HUES48 (cell line): ENCODE measurements around the gene NARS2.

Experiments used
- H3K27ac ChIP-seq: one replicate; pipeline ENCODE4 v1.7.0; 2013; ENCODE audit warnings: low read depth, low read length, inconsistent platforms
- H3K27me3 ChIP-seq: 2 replicates; pipeline ENCODE4 v1.6.1; 2013; ENCODE audit warnings: mild to moderate bottlenecking, low read length; ENCODE audit not compliant: control insufficient read depth, insufficient read depth
- H3K36me3 ChIP-seq: 2 replicates; pipeline ENCODE4 v1.6.1; 2013; ENCODE audit warnings: low read length; ENCODE audit not compliant: control insufficient read depth, insufficient read depth
- H3K4me1 ChIP-seq: 2 replicates; pipeline ENCODE4 v1.6.1; 2013; ENCODE audit warnings: mild to moderate bottlenecking, low read length; ENCODE audit not compliant: control insufficient read depth, insufficient read depth
- H3K4me3 ChIP-seq: 2 replicates; pipeline ENCODE4 v1.5.1; 2013; ENCODE audit warnings: mild to moderate bottlenecking, low read depth, low read length
- H3K9ac ChIP-seq: 2 replicates; pipeline ENCODE4 v1.6.1; 2013; ENCODE audit warnings: mild to moderate bottlenecking, low read depth, low read length, moderate library complexity
- H3K9me3 ChIP-seq: 2 replicates; pipeline ENCODE4 v1.6.1; 2013; ENCODE audit warnings: low read length; ENCODE audit not compliant: control insufficient read depth, insufficient read depth

Gene NARS2

GRCh38 chr11:78489184-78489583, 85.5 kb downstream of the NARS2 start:
- H3K9me3 ChIP-seq = no peaks in the 10 kb centered on the region
- no peaks in the 10 kb centered on the region for H3K27me3 ChIP-seq
- H3K4me3 ChIP-seq = no peak overlapping the region
- H3K36me3 ChIP-seq = peaks cover 24% of the 10 kb centered on the region
- H3K4me1 ChIP-seq = no peaks in the 10 kb centered on the region
- H3K27ac ChIP-seq = no peak overlapping the region
- H3K9ac ChIP-seq = no peak overlapping the region

DNA sequence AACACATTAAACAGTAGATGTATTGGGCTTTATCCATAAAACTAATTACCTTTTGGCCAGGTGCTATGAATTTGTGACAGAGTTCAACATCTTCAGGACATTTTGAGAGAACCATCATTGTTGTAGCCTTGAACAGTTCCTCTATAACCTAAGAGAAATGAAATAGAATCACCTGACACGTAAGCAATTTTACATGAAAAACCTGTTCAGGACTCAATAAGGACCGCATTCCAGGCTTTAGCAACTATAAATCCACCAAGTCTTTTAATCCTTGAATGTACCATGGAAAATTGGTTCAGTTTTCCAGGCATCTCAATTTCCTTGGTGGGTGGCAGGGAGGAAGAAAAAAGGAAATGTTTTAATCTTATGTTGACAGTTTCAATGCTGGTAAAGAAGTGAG, 96.1 kb downstream of the NARS2 start:
- no peak overlapping the region for H3K9ac ChIP-seq
- H3K27ac ChIP-seq = no peak overlapping the region
- no peaks in the 10 kb centered on the region for H3K27me3 ChIP-seq
- H3K9me3 ChIP-seq = no peaks in the 10 kb centered on the region
- H3K36me3 ChIP-seq = peaks cover 25% of the 10 kb centered on the region
- no peak overlapping the region for H3K4me3 ChIP-seq
- no peaks in the 10 kb centered on the region for H3K4me1 ChIP-seq

DNA sequence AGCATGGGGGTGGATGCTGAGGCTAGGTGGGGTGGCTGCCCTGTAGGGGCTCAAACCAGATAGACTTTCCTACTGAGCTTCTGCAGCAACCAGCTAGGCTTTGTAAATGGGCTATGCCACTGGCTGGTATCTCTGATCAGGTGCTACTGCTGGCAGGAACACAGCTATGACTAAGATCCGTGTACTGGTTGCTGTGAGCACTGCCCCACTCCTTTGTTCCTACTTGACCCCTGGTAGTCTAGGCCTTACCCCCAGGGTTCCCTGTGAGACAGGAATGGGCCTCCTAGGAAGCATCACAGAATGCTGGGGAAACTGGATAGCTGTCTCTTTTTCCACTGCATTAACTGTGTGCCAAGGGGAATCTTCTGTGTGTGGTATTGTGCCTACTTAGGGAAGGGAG, 98.6 kb downstream of the NARS2 start:
- Histone ChIP-seq H3K4me3 (no peak overlapping the region), H3K9ac (no peak overlapping the region), H3K27ac (no peak overlapping the region), H3K36me3 (peaks cover 25% of the 10 kb centered on the region), H3K27me3 (no peaks in the 10 kb centered on the region), H3K4me1 (peaks cover 2% of the 10 kb centered on the region), H3K9me3 (no peaks in the 10 kb centered on the region)

- H3K4me1 ChIP-seq = peaks cover 18% of the 10 kb centered on the region
- H3K9me3 ChIP-seq = no peaks in the 10 kb centered on the region
- no peak overlapping the region for H3K4me3 ChIP-seq
- H3K9ac ChIP-seq = no peak overlapping the region
- H3K36me3 ChIP-seq = peaks cover 23% of the 10 kb centered on the region
- H3K27ac ChIP-seq = no peak overlapping the region
- H3K27me3 ChIP-seq = no peaks in the 10 kb centered on the region
Measured at GRCh38 chr11:78474451-78474850, 100.2 kb downstream of the NARS2 start.

DNA sequence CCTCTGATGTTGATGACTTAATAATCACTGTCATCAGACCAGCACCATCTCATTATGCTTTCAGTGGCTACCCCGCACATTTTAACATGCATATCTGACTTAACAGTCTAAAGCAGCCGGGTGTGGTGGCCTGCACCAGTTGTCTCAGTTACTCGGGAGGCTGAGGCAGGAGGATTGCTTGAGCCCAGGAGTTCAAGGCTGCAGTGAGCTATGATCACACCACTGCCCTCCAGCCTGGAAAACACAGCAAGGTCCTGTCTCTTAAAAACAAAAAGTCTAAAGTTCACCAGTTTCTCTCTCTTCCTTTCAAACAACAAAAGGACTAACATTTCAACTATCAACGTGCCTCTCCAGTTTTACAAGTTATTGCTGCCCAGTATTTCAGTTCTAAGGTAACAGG, 101.8 kb downstream of the NARS2 start:
- H3K36me3 ChIP-seq = peaks cover 22% of the 10 kb centered on the region
- H3K27ac ChIP-seq = no peak overlapping the region
- no peak overlapping the region for H3K4me3 ChIP-seq
- H3K9me3 ChIP-seq = no peaks in the 10 kb centered on the region
- H3K9ac ChIP-seq = no peak overlapping the region
- peaks cover 20% of the 10 kb centered on the region for H3K4me1 ChIP-seq
- H3K27me3 ChIP-seq = no peaks in the 10 kb centered on the region

- no peak overlapping the region for H3K27ac ChIP-seq
- no peaks in the 10 kb centered on the region for H3K9me3 ChIP-seq
- no peak overlapping the region for H3K9ac ChIP-seq
- H3K4me1 ChIP-seq = peaks cover 20% of the 10 kb centered on the region
- H3K36me3 ChIP-seq = peaks cover 21% of the 10 kb centered on the region
- H3K4me3 ChIP-seq = no peak overlapping the region
- H3K27me3 ChIP-seq = no peaks in the 10 kb centered on the region
Measured at GRCh38 chr11:78472382-78472781, 102.3 kb downstream of the NARS2 start.

DNA sequence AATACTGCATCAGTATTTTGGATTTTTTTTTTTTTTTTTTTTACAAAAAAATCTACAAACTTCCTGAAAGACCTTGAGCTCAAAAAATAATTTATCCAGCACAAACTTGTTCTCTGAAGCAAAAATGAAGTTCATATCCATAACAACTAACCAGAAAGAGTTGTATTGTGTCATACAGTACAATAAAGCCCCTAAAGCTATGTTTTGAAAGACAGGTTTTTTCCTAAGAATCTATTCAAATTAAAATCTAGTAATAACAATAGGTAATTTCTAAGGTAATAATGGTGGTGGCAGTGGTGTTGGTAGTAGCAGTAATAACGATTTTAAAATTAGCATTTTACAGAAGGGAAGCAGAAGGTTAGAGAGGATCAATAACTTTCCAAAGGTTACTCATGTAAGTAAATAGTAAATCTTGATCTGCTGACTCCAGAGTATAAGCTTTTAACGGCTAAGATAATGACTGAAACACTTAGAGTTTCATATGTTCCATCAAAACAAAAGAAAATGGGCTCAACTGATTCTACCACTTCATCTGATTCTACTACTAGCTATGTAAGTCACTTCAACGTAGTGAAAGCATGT, 103.7 kb downstream of the NARS2 start:
- no peak overlapping the region for H3K27ac ChIP-seq
- no peak overlapping the region for H3K9ac ChIP-seq
- H3K36me3 ChIP-seq = peaks cover 15% of the 10 kb centered on the region
- H3K9me3 ChIP-seq = no peaks in the 10 kb centered on the region
- H3K4me1 ChIP-seq = peaks cover 20% of the 10 kb centered on the region
- no peaks in the 10 kb centered on the region for H3K27me3 ChIP-seq
- no peak overlapping the region for H3K4me3 ChIP-seq

DNA sequence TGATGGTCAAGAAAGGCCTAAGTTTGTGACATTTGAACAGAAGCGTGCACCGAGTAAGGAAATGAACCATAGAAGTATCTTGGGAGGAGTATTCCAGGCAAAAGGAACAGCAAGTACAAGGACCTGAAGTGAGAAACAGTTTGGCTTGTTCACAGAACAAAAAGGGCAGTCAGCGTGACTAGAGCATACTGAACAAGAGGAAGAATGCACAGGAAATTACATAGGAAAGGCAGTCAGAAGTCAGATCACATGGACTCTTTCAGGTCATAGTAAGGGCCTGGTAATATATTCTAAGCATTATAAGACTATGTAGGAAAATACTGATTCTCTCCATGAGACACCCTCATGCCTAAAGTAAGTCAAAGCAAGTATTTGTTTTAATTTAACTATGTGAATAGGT, 104.8 kb downstream of the NARS2 start:
- Histone ChIP-seq H3K27me3 (no peaks in the 10 kb centered on the region), H3K9ac (no peak overlapping the region), H3K4me3 (no peak overlapping the region), H3K4me1 (peaks cover 20% of the 10 kb centered on the region), H3K27ac (no peak overlapping the region), H3K9me3 (no peaks in the 10 kb centered on the region), H3K36me3 (peaks cover 22% of the 10 kb centered on the region)

DNA sequence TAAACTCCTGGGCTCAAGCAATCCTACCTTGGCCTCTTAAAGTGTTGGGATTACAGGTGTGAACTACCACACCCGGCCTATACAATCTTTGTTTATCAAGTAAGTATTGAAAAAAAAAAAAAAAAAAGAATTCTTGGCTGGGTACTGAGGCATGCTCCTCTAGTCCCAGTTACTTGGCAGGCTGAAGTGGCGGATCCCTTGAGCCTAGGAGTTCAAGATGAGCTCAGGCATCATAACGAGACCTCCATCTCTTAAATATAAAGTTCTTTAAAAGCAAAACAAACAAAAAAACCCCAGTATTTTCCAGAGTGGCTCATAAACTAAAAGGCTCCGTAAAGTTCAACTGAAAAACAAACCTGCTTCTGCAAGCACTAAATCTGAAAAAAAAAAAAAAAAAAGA, 106.7 kb downstream of the NARS2 start:
- Histone ChIP-seq H3K9ac (no peak overlapping the region), H3K4me1 (peaks cover 20% of the 10 kb centered on the region), H3K4me3 (no peak overlapping the region), H3K27me3 (no peaks in the 10 kb centered on the region), H3K9me3 (no peaks in the 10 kb centered on the region), H3K27ac (no peak overlapping the region), H3K36me3 (peaks cover 34% of the 10 kb centered on the region)

- Histone ChIP-seq H3K36me3 (peaks cover 39% of the 10 kb centered on the region), H3K4me3 (no peak overlapping the region), H3K9ac (no peak overlapping the region), H3K27me3 (no peaks in the 10 kb centered on the region), H3K4me1 (peaks cover 20% of the 10 kb centered on the region), H3K27ac (no peak overlapping the region), H3K9me3 (no peaks in the 10 kb centered on the region)
Measured at GRCh38 chr11:78467370-78467769, 107.3 kb downstream of the NARS2 start.

GRCh38 chr11:78465169-78465942, 109.3 kb downstream of the NARS2 start:
- Histone ChIP-seq H3K4me1 (peaks cover 11% of the 10 kb centered on the region; the same call in 1 of the 2 replicates), H3K27ac (no peak overlapping the region), H3K4me3 (no peak overlapping the region), H3K36me3 (peaks cover 58% of the 10 kb centered on the region), H3K27me3 (no peaks in the 10 kb centered on the region), H3K9me3 (no peaks in the 10 kb centered on the region), H3K9ac (no peak overlapping the region)
